PC-3 (cell line): ENCODE measurements around the gene CRLF1. TPM values are rescaled to one million over a fixed set of nuclear protein-coding genes. Genes with fewer than 3 reads are reported as not detected.

Experiments
- ATAC-seq: fragments of 200-7000 bp; cut with Tn5 transposase; 2 replicates; pipeline ENCODE4 v1.9.1; 2020; ENCODE audit warnings: mild to moderate bottlenecking, moderate library complexity
- BruUV-seq: library from RNA; stranded (reverse); fragments of 400-500 nt; replicated peaks from 2 replicates; lab custom pipeline; 2021; lab: Mats Ljungman, UMichigan
- CTCF ChIA-PET: fragments of 300-600 bp; sonication (Branson Sonifier 250); formaldehyde crosslinking; loops from one replicate; lab custom pipeline; 2022; ENCODE audit warnings: antibody characterized with exemption; lab: Charles Lee
- POLR2A ChIA-PET: fragments of 300-600 bp; sonication (Branson Sonifier 250); formaldehyde crosslinking; loops from one replicate; lab custom pipeline; 2022; ENCODE audit warnings: antibody characterized with exemption; ENCODE audit not compliant: unreplicated experiment; lab: Charles Lee
- DNase-seq: peaks from one replicate; pipeline ENCODE4 v3.0.0-alpha.2; 2015
- H2AFZ ChIP-seq: fragments of 300-600 bp; sonication (generic); 2 replicates; pipeline ENCODE4 v1.6.0; 2016; ENCODE audit warnings: antibody characterized with exemption, low read length
- H3F3A ChIP-seq: fragments of 300-600 bp; sonication (generic); one replicate; pipeline ENCODE4 v1.6.0; 2017; ENCODE audit warnings: antibody characterized with exemption, low read length, control low read depth, mild to moderate bottlenecking; ENCODE audit not compliant: unreplicated experiment
- H3K27ac ChIP-seq: fragments of 300-600 bp; sonication (generic); 2 replicates; pipeline ENCODE4 v1.5.1; 2016; ENCODE audit warnings: mild to moderate bottlenecking, low read length
- H3K27me3 ChIP-seq: fragments of 300-600 bp; sonication (generic); 2 replicates; pipeline ENCODE4 v1.6.1; 2016; ENCODE audit warnings: low read length, mixed read lengths
- H3K36me3 ChIP-seq: fragments of 300-600 bp; sonication (generic); 2 replicates; pipeline ENCODE4 v1.6.1; 2016; ENCODE audit warnings: low read depth, mixed run types, low read length, mixed read lengths
- H3K4me1 ChIP-seq: fragments of 300-600 bp; sonication (generic); 2 replicates; pipeline ENCODE4 v1.5.1; 2016; ENCODE audit warnings: low read length; ENCODE audit not compliant: insufficient read depth
- H3K4me2 ChIP-seq: fragments of 300-600 bp; sonication (generic); 2 replicates; pipeline ENCODE4 v1.6.0; 2016; ENCODE audit warnings: low read length
- H3K4me3 ChIP-seq: fragments of 300-600 bp; sonication (generic); 2 replicates; pipeline ENCODE4 v1.5.1; 2016; ENCODE audit warnings: mild to moderate bottlenecking, low read length, mixed read lengths
- H3K79me2 ChIP-seq: fragments of 300-600 bp; sonication (generic); 2 replicates; pipeline ENCODE4 v1.6.1; 2017; ENCODE audit warnings: low read length, mixed read lengths
- H3K9ac ChIP-seq: fragments of 300-600 bp; sonication (generic); 2 replicates; pipeline ENCODE4 v1.6.0; 2016; ENCODE audit warnings: mild to moderate bottlenecking, low read length
- H3K9me2 ChIP-seq: fragments of 300-600 bp; sonication (generic); replicated peaks from 2 replicates; pipeline ENCODE4 v1.6.1; 2016; ENCODE audit warnings: mixed run types, low read length, mixed read lengths
- H3K9me3 ChIP-seq: fragments of 300-600 bp; sonication (generic); 2 replicates; pipeline ENCODE4 v1.6.1; 2016; ENCODE audit warnings: low read length, mixed read lengths
- H4K20me1 ChIP-seq: fragments of 300-600 bp; sonication (generic); 2 replicates; pipeline ENCODE4 v1.6.1; 2016; ENCODE audit warnings: low read length, mixed read lengths
- EZH2 ChIP-seq: fragments of 300-600 bp; sonication (generic); IDR thresholded peaks from one replicate; pipeline ENCODE4 v1.6.1; 2017; ENCODE audit warnings: antibody characterized with exemption, mild to moderate bottlenecking, low read length; ENCODE audit not compliant: unreplicated experiment
- EZH2phosphoT487 ChIP-seq: fragments of 300-600 bp; sonication (generic); IDR thresholded peaks from 2 replicates; pipeline ENCODE4 v1.6.1; 2018; ENCODE audit warnings: mild to moderate bottlenecking, antibody characterized with exemption, low read length, borderline replicate concordance
- intact Hi-C: fragments of 100-400 bp; cut with micrococcal nuclease; formaldehyde crosslinking; loops from 2 replicates; pipeline ENCODE4 v1.9.0; 2023
- total RNA-seq: library from RNA; depleted of rRNA; stranded (reverse); fragments of >200 nt; gene quantifications from 2 replicates; pipeline ENCODE4 v1.2.3, GENCODE V29; 2014; rRNA removed
- TF ChIP-seq, protein P1 (sequence below): fragments of 300-600 bp; sonication (generic); conservative IDR thresholded peaks from 2 replicates; pipeline ENCODE4 v1.5.1; 2017; ENCODE audit warnings: antibody characterized with exemption, low read depth, mild to moderate bottlenecking, low read length

The CRLF1 gene
- total RNA-seq, 1 experiment from 2014 or later: 2.6 TPM

DNA sequence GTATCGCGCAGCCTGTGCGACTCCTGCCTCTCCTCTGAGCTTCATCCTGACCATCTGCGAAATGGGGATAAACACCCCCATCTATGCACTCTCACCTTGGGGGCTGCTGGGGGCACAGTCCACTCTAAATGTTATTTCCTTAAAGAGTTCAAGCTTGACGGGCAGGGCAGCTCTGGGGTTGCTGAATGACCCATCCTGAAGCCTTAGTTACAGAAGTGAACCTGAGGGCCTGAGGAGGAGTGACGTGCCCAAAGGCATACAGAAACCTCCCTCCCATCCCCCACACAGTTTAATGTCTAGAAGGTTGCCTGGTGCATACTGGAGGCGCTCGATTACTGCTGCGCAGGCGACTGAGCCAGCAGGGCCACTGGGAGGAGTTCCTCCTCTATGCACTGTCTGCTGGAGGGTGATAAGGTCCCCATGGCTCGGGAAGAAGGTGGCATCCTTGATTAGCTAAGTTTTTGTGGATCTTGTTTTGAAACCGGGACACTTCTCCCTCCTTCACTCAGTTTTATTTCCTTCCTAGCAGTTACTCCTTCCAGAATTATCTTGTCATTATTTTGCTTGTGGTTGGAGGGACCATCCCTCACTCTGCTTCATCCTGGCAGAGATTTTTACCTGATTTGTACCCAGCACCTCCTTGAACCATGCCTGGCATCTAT lies 62.7 kb downstream of the CRLF1 start:
- peak; percentile 83 for ATAC-seq

More for the DNA sequence above, 62.7 kb downstream of the CRLF1 start:
- POLR2A ChIA-PET: interaction anchor here (0.6 kb wide), 1 partner anchor 13 kb away, joined by 4 read pairs; no protein-coding TSS in a partner anchor
- no peaks in the 10 kb centered on the region for H3K27me3 ChIP-seq
- H3K4me2 ChIP-seq: peak overlapping the region; percentile 94
- no peak for TF ChIP-seq EZH2
- TF ChIP-seq, protein P1, sequence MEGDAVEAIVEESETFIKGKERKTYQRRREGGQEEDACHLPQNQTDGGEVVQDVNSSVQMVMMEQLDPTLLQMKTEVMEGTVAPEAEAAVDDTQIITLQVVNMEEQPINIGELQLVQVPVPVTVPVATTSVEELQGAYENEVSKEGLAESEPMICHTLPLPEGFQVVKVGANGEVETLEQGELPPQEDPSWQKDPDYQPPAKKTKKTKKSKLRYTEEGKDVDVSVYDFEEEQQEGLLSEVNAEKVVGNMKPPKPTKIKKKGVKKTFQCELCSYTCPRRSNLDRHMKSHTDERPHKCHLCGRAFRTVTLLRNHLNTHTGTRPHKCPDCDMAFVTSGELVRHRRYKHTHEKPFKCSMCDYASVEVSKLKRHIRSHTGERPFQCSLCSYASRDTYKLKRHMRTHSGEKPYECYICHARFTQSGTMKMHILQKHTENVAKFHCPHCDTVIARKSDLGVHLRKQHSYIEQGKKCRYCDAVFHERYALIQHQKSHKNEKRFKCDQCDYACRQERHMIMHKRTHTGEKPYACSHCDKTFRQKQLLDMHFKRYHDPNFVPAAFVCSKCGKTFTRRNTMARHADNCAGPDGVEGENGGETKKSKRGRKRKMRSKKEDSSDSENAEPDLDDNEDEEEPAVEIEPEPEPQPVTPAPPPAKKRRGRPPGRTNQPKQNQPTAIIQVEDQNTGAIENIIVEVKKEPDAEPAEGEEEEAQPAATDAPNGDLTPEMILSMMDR: 0 out of 2 replicates have a peak, but pooled peaks have one; percentile 13
- no peak for TF ChIP-seq EZH2phosphoT487
- TSS peak; percentile 28 for BruUV-seq
- peak overlapping the region; percentile 97 for H2AFZ ChIP-seq
- H3K36me3 ChIP-seq: peaks cover 5% of the 10 kb centered on the region; the same call in 1 of the 2 replicates
- H3K79me2 ChIP-seq: peaks cover 11% of the 10 kb centered on the region
- H3K9me3 ChIP-seq: no peaks in the 10 kb centered on the region
- intact Hi-C loops: no loop called here
- no peaks in the 10 kb centered on the region for H4K20me1 ChIP-seq
- H3K4me1 ChIP-seq: peaks cover 13% of the 10 kb centered on the region; the same call in 1 of the 2 replicates
- peak overlapping the region; percentile 70 for H3K4me3 ChIP-seq
- H3K9me2 ChIP-seq: no peaks in the 10 kb centered on the region
- H3K9ac ChIP-seq: no peak overlapping the region
- no peaks in the 10 kb centered on the region for H3F3A ChIP-seq
- DNase-seq: peak; percentile 87
- no peak overlapping the region for H3K27ac ChIP-seq
- CTCF ChIA-PET: no interaction called here

Other genes with a start within 250 kb of the CRLF1 start
- 84.3 and 105 TPM in 2 replicates for gene GDF15, start 220.6 kb downstream of the CRLF1 start, total RNA-seq
- not detected in 2 replicates for gene LRRC25, start 209.2 kb downstream of the CRLF1 start, total RNA-seq
- gene SSBP4, start 187.4 kb downstream of the CRLF1 start, total RNA-seq: 97.5 and 99.9 TPM in 2 replicates
- gene ISYNA1, start 168.7 kb downstream of the CRLF1 start, total RNA-seq: 19.4 TPM in 2 replicates
- 21.0 and 30.6 TPM in 2 replicates for gene ELL, start 84.7 kb downstream of the CRLF1 start, total RNA-seq
- 243 and 278 TPM in 2 replicates for gene FKBP8, start 63.2 kb downstream of the CRLF1 start, total RNA-seq
- gene KXD1, start 48.9 kb downstream of the CRLF1 start, total RNA-seq: 137 and 162 TPM in 2 replicates
- gene UBA52, start 34.9 kb downstream of the CRLF1 start, total RNA-seq: 871 and 1,108 TPM in 2 replicates
- 121 and 207 TPM in 2 replicates for gene REX1BD, start 18.0 kb downstream of the CRLF1 start, total RNA-seq
- 0.17 and 0.44 TPM in 2 replicates for gene TMEM59L, start 6.1 kb upstream of the CRLF1 start, total RNA-seq
- gene KLHL26, start 30.2 kb upstream of the CRLF1 start, total RNA-seq: 8.4 and 12.7 TPM in 2 replicates
- gene CRTC1, start 76.9 kb upstream of the CRLF1 start, total RNA-seq: 6.7 and 8.5 TPM in 2 replicates
- 0.04 TPM in 1 of 2 replicates, not detected in the other for gene COMP, start 184.5 kb upstream of the CRLF1 start, total RNA-seq
- 97.1 and 155 TPM in 2 replicates for gene UPF1, start 225.2 kb upstream of the CRLF1 start, total RNA-seq